ENCODE data around the gene SIX3.

SIX3 gene

GRCh38 chr2:44957656-44958327 lies 16.3 kb downstream of the SIX3 start:
- Histone ChIP-seq H3K4me3 (ENCODE audit: low read depth in 1 of 2, low read length in 1 of 2) (no peak overlapping the region), H3K9me3 (no peaks in the 10 kb centered on the region), H3K27ac (no peak overlapping the region), H3K36me3 (no peaks in the 10 kb centered on the region), H3K27me3 (peaks cover 100% of the 10 kb centered on the region), H3K4me1 (ENCODE audit: control insufficient read depth in 1 of 2, insufficient read depth in 1 of 2, low read depth in 1 of 2, low read length in 1 of 2) (peaks cover 0 to 12% of the 10 kb centered on the region in 2 experiments)
- TF ChIP-seq CTCF (IDR thresholded peaks at IDR 0.05) = no peak

- Histone ChIP-seq H3K4me1 (ENCODE audit: control insufficient read depth in 1 of 2, insufficient read depth in 1 of 2, low read depth in 1 of 2, low read length in 1 of 2) (peaks cover 0 to 9% of the 10 kb centered on the region in 2 experiments), H3K27me3 (peaks cover 98% of the 10 kb centered on the region), H3K27ac (no peak overlapping the region), H3K9me3 (no peaks in the 10 kb centered on the region), H3K4me3 (ENCODE audit: low read depth in 1 of 2, low read length in 1 of 2) (no peak overlapping the region), H3K36me3 (no peaks in the 10 kb centered on the region)
- TF ChIP-seq CTCF (IDR thresholded peaks at IDR 0.05) = no peak
Measured at GRCh38 chr2:44959855-44960254, 18.4 kb downstream of the SIX3 start.

- no peak for TF ChIP-seq CTCF (IDR thresholded peaks at IDR 0.05)
- Histone ChIP-seq H3K27me3 (peaks cover 98% of the 10 kb centered on the region), H3K27ac (no peak overlapping the region), H3K4me3 (ENCODE audit: low read depth in 1 of 2, low read length in 1 of 2) (no peak overlapping the region), H3K9me3 (no peaks in the 10 kb centered on the region), H3K4me1 (ENCODE audit: control insufficient read depth in 1 of 2, insufficient read depth in 1 of 2, low read depth in 1 of 2, low read length in 1 of 2) (no peaks in the 10 kb centered on the region), H3K36me3 (no peaks in the 10 kb centered on the region)
Measured at GRCh38 chr2:44960871-44961270, 19.4 kb downstream of the SIX3 start.

- Histone ChIP-seq H3K27ac (no peak overlapping the region), H3K36me3 (no peaks in the 10 kb centered on the region), H3K4me3 (ENCODE audit: low read depth in 1 of 2, low read length in 1 of 2) (no peak overlapping the region), H3K27me3 (peaks cover 96% of the 10 kb centered on the region), H3K9me3 (no peaks in the 10 kb centered on the region), H3K4me1 (ENCODE audit: control insufficient read depth in 1 of 2, insufficient read depth in 1 of 2, low read depth in 1 of 2, low read length in 1 of 2) (no peaks in the 10 kb centered on the region)
- TF ChIP-seq CTCF (IDR thresholded peaks at IDR 0.05) = no peak
Measured at GRCh38 chr2:44962176-44962695, 20.7 kb downstream of the SIX3 start.

- H3K36me3 ChIP-seq = no peaks in the 10 kb centered on the region
- H3K27me3 ChIP-seq = peaks cover 74% of the 10 kb centered on the region
- no peaks in the 10 kb centered on the region for H3K4me1 ChIP-seq (ENCODE audit: control insufficient read depth in 1 of 2, insufficient read depth in 1 of 2, low read depth in 1 of 2, low read length in 1 of 2)
- H3K4me3 ChIP-seq (ENCODE audit: low read depth in 1 of 2, low read length in 1 of 2) = no peak overlapping the region
- H3K9me3 ChIP-seq = no peaks in the 10 kb centered on the region
- no peak for TF ChIP-seq CTCF (IDR thresholded peaks at IDR 0.05)
- no peak overlapping the region for H3K27ac ChIP-seq
Measured at GRCh38 chr2:44964752-44965236, 23.3 kb downstream of the SIX3 start.
